Measurements from ENCODE around the gene TBKBP1. TPM values are rescaled to one million over a fixed set of nuclear protein-coding genes. Genes with fewer than 3 reads are reported as not detected.
"Not testable (repeated sequence)": the region's sequence is repeated elsewhere in the genome, so short reads cannot be mapped to it uniquely, and the experiment has no call there.

Gene TBKBP1
- total RNA-seq, 2 experiments from 2014 or later = 11.3 to 13.0 TPM

- no peaks in the 10 kb centered on the region for H3K9me3 Mint-ChIP-seq
- H3K27me3 Mint-ChIP-seq = no peaks in the 10 kb centered on the region
- peak overlapping the region; percentile 93 for H3K27ac Mint-ChIP-seq
- ChIA-PET CTCF (interaction anchor here (0.5 to 8.0 kb wide), 20 partner anchors 8 to 70 kb away, joined by 3 to 175 read pairs (median 4); no protein-coding TSS in a partner anchor), POLR2A (interaction anchor here (0.7 to 5.2 kb wide), 14 partner anchors 8 to 84 kb away, joined by 3 to 29 read pairs (median 6); partner anchors contain the start of genes KPNB1 and TBKBP1)
- peak overlapping the region; percentile 100 for H3K4me3 Mint-ChIP-seq
- peaks cover 37% of the 10 kb centered on the region for H3K36me3 Mint-ChIP-seq
- DNase-seq = peak; percentile 36
- peaks cover 66% of the 10 kb centered on the region for H3K4me1 Mint-ChIP-seq (ENCODE audit: low read depth)
- intact Hi-C loops (cut with micrococcal nuclease) = loop anchor here (1.0 to 5.0 kb wide), 4 partner anchors 13 to 58 kb away; no protein-coding TSS in a partner anchor
Observed at GRCh38 chr17:47733674-47734410, 39.9 kb downstream of the TBKBP1 start.

DNA sequence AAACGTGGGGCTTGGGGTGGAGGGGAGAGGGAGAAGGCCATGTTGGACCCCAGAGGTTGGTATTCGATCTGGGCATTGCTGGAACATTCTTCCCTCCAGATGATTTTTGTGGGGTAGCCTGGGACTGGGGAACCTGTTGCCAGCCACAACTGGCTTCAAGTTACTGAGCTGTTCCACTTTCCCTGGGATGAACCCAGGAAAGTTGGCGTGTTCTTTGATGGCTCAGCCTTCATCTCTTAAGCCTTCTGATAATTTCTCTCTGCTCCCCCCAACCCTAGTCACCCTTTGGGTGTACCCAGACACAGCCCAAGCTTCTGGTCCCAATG lies 41.1 kb downstream of the TBKBP1 start:
- H3K27me3 Mint-ChIP-seq = no peaks in the 10 kb centered on the region
- H3K9me3 Mint-ChIP-seq = no peaks in the 10 kb centered on the region
- H3K36me3 Mint-ChIP-seq = peaks cover 42% of the 10 kb centered on the region
- peak overlapping the region; percentile 93 for H3K27ac Mint-ChIP-seq
- CTCF ChIA-PET = interaction anchor here (0.7 to 6.2 kb wide), 7 partner anchors 18 to 70 kb away, joined by 3 to 57 read pairs (median 6); no protein-coding TSS in a partner anchor
- POLR2A ChIA-PET = interaction anchor here (0.6 to 5.2 kb wide), 7 partner anchors 15 to 85 kb away, joined by 3 to 29 read pairs (median 7); partner anchors contain the start of gene KPNB1
- DNase-seq = no peak
- intact Hi-C loops (cut with micrococcal nuclease) = no loop called here
- H3K4me3 Mint-ChIP-seq = peak overlapping the region; percentile 100
- peaks cover 63% of the 10 kb centered on the region for H3K4me1 Mint-ChIP-seq (ENCODE audit: low read depth)

DNA sequence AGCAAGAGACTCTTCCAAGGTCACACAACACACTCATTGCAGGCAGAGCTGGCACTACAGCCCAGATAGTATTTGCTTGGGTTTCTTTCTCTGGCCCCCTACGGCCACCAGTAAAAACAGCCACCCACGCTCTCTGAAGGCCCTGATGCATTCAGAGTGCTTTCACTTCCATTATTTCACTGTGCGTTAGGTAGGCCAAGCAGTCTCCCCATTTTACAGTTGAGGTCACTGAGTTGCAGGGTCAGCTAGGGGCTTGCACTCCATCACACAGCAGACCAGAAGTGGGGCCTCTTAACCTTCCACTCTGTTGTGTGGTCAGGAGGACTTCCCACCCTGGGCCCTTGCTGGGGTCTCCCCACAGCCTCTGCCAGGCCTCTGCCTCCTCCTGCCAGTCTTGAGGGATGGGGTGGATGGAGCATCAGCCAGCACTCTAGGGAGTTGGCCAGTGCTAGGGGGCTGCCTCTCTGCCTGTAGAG lies 41.6 kb downstream of the TBKBP1 start:
- peak overlapping the region; percentile 93 for H3K27ac Mint-ChIP-seq
- peaks cover 42% of the 10 kb centered on the region for H3K36me3 Mint-ChIP-seq
- POLR2A ChIA-PET = interaction anchor here (0.9 to 5.2 kb wide), 9 partner anchors 11 to 86 kb away, joined by 3 to 29 read pairs (median 4); partner anchors contain the start of gene KPNB1
- DNase-seq = peak; percentile 68
- H3K9me3 Mint-ChIP-seq = no peaks in the 10 kb centered on the region
- peaks cover 60% of the 10 kb centered on the region for H3K4me1 Mint-ChIP-seq (ENCODE audit: low read depth)
- intact Hi-C loops (cut with micrococcal nuclease) = no loop called here
- peak overlapping the region; percentile 100 for H3K4me3 Mint-ChIP-seq
- CTCF ChIA-PET = interaction anchor here (1.2 to 6.2 kb wide), 6 partner anchors 18 to 38 kb away, joined by 5 to 57 read pairs (median 11); no protein-coding TSS in a partner anchor
- no peaks in the 10 kb centered on the region for H3K27me3 Mint-ChIP-seq

- no peak for DNase-seq
- H3K4me1 Mint-ChIP-seq (ENCODE audit: low read depth) = peaks cover 61% of the 10 kb centered on the region
- H3K4me3 Mint-ChIP-seq = peak overlapping the region; percentile 100
- H3K36me3 Mint-ChIP-seq = peaks cover 52% of the 10 kb centered on the region
- ChIA-PET POLR2A (interaction anchor here (0.9 to 5.2 kb wide), 9 partner anchors 10 to 87 kb away, joined by 3 to 29 read pairs (median 4); partner anchors contain the start of gene KPNB1), CTCF (interaction anchor here (0.9 to 6.2 kb wide), 6 partner anchors 19 to 53 kb away, joined by 3 to 57 read pairs (median 11); no protein-coding TSS in a partner anchor)
- H3K27me3 Mint-ChIP-seq = no peaks in the 10 kb centered on the region
- H3K9me3 Mint-ChIP-seq = no peaks in the 10 kb centered on the region
- peak overlapping the region; percentile 93 for H3K27ac Mint-ChIP-seq
- intact Hi-C loops (cut with micrococcal nuclease) = no loop called here
Observed at GRCh38 chr17:47736501-47737495, 42.8 kb downstream of the TBKBP1 start.

DNA sequence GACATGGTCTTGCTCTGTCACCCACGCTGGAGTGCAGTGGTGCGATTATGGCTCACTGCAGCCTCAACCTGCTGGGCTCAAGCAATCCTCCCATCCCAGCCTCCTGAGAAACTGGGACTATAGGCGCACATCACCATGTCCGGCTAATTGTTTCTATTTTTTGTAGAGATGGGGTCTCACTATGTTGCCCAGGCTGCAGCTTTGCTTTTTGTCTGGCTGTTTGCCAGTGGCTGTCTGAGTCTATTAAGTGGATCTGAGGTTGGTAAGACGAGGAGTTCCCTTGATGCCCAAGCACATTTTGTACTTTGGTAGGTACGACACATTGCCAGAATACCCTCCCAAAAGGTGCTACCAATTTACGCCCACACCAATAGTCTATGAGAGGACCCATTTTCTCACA lies 44.2 kb downstream of the TBKBP1 start:
- Mint-ChIP-seq H3K9me3 (no peaks in the 10 kb centered on the region), H3K27me3 (no peaks in the 10 kb centered on the region), H3K4me3 (no peak overlapping the region), H3K36me3 (peaks cover 63% of the 10 kb centered on the region), H3K4me1 (ENCODE audit: low read depth) (peaks cover 60% of the 10 kb centered on the region), H3K27ac (peak overlapping the region; percentile 65)
- CTCF ChIA-PET = interaction anchor here (0.9 to 6.2 kb wide), 4 partner anchors 17 to 39 kb away, joined by 3 to 57 read pairs (median 10); no protein-coding TSS in a partner anchor
- POLR2A ChIA-PET = interaction anchor here (1.5 kb wide), 1 partner anchor 18 kb away, joined by 4 read pairs; no protein-coding TSS in a partner anchor
- no peak for DNase-seq
- intact Hi-C loops (cut with micrococcal nuclease) = no loop called here

DNA sequence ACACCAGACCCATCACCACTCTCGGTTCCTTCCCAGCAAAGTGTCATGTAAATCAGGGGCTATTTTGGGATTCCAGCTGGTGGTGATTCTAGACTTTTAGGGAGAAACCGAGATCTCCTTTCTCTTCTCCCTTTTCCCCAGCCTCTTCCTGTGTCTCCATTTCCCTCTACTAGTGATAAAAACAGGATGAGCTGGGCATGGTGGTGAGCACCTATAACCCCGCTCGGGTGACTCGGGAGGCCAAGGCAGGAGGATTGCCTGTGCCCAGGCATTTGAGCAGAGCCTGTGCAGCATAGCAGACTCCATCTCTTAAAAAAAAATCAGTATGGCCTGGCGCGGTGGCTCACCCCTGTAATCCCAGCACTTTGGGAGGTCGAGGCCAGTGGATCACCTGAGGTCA lies 45.2 kb downstream of the TBKBP1 start:
- Mint-ChIP-seq H3K27me3 (no peaks in the 10 kb centered on the region), H3K4me3 (no peak overlapping the region), H3K36me3 (peaks cover 65% of the 10 kb centered on the region), H3K9me3 (no peaks in the 10 kb centered on the region), H3K27ac (peak overlapping the region; percentile 49), H3K4me1 (ENCODE audit: low read depth) (peaks cover 60% of the 10 kb centered on the region)
- ChIA-PET CTCF (interaction anchor here (0.8 to 6.3 kb wide), 5 partner anchors 10 to 51 kb away, joined by 3 to 81 read pairs (median 4); no protein-coding TSS in a partner anchor), POLR2A (no interaction called here)
- intact Hi-C loops (cut with micrococcal nuclease) = no loop called here
- no peak for DNase-seq

DNA sequence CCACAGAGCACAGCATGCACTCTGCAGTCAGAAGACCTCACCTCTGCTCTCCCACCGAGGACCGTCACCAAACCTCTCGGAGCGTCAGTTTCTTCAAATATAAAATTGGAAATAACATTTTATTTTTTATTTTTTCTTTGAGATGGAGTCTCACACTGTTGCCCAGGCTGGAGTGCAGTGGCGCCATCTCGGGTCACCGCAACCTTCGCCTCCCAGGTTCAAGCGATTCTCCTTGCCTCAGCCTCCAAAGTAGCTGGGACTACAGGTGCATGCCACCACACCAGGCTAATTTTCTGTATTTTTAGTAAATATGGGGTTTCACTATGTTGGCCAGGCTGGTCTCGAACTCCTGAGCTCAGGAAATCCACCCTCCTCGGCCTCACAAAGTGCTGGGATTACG lies 46.0 kb downstream of the TBKBP1 start:
- not testable (repeated sequence) for DNase-seq, H3K27ac Mint-ChIP-seq, H3K9me3 Mint-ChIP-seq, H3K4me3 Mint-ChIP-seq, H3K27me3 Mint-ChIP-seq
- Mint-ChIP-seq H3K36me3 (peaks cover 67% of the 10 kb centered on the region), H3K4me1 (ENCODE audit: low read depth) (peaks cover 58% of the 10 kb centered on the region)
- intact Hi-C loops (cut with micrococcal nuclease) = loop anchor here (5.0 kb wide), 2 partner anchors 62 to 78 kb away; no protein-coding TSS in a partner anchor
- CTCF ChIA-PET = interaction anchor here (1.0 to 6.3 kb wide), 3 partner anchors 10 to 43 kb away, joined by 4 to 81 read pairs (median 5); no protein-coding TSS in a partner anchor
- POLR2A ChIA-PET = interaction anchor here (1.8 kb wide), 1 partner anchor 36 kb away, joined by 4 read pairs; no protein-coding TSS in a partner anchor

DNA sequence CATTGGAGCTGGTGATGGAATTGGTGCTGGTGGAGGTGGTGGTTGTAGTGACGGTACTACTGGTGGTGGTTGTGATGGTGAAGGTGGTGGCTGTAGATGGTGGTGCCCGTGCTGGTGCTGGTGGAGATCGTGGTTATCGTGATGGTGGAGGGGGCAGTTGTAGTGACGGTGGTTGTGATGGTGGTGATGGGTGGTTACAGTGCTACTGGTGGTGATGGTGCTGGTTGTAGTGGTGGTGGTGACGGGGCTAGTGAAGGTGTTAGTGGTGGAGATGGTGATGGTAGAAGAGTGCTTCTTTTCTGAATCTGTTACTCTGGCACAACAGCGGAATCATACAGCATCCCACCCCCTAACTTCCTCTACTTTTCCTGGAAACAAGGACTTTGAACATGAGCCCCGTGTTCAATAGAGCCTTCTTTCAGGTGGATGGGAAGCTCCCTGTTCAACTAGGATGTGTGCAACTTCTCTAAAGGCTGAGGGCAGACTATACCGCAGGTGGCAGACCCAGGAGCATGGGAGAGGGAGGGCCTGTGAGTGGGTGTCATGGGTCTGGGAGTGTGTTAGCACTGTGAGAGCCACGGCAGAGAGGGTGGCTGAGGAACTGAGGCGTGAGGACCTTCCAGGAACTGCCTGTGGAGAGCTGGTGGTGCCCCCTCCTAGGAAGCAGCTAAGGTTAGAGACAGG lies 47.3 kb downstream of the TBKBP1 start:
- peak; percentile 56 for DNase-seq
- no peaks in the 10 kb centered on the region for H3K9me3 Mint-ChIP-seq
- intact Hi-C loops (cut with micrococcal nuclease) = loop anchor here (5.0 kb wide), 2 partner anchors 61 to 79 kb away; no protein-coding TSS in a partner anchor
- peak overlapping the region; percentile 42 for H3K4me3 Mint-ChIP-seq
- ChIA-PET CTCF (interaction anchor here (0.8 to 6.3 kb wide), 10 partner anchors 8 to 149 kb away, joined by 3 to 81 read pairs (median 4); partner anchors contain the start of gene TBX21), POLR2A (interaction anchor here (0.7 to 1.8 kb wide), 7 partner anchors 8 to 92 kb away, joined by 3 to 6 read pairs (median 4); partner anchors contain the start of gene TBX21)
- peaks cover 54% of the 10 kb centered on the region for H3K4me1 Mint-ChIP-seq (ENCODE audit: low read depth)
- no peaks in the 10 kb centered on the region for H3K27me3 Mint-ChIP-seq
- H3K36me3 Mint-ChIP-seq = peaks cover 67% of the 10 kb centered on the region
- peak overlapping the region; percentile 75 for H3K27ac Mint-ChIP-seq

DNA sequence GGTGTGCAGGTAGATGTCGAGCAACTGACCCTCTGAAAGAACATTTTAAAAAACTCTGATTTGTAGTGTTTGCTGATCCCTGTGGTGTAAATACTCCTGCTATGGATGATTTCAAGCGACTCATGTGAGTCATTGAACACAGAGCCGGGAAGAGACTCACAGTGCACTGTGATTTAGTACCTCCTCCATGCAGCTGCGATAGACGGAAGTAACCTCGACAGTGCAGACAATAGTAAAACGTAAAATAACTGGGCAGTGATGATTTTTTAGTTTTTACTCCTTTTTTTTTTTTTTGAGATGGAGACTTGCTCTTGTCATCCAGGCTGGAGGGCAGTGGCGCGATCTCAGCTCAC lies 47.8 kb downstream of the TBKBP1 start:
- Mint-ChIP-seq H3K36me3 (peaks cover 66% of the 10 kb centered on the region), H3K4me3 (peak overlapping the region; percentile 42), H3K9me3 (no peaks in the 10 kb centered on the region), H3K27ac (peak overlapping the region; percentile 75), H3K27me3 (no peaks in the 10 kb centered on the region), H3K4me1 (ENCODE audit: low read depth) (peaks cover 49% of the 10 kb centered on the region)
- intact Hi-C loops (cut with micrococcal nuclease) = loop anchor here (5.0 kb wide), 2 partner anchors 61 to 79 kb away; no protein-coding TSS in a partner anchor
- ChIA-PET POLR2A (interaction anchor here (0.7 to 1.1 kb wide), 4 partner anchors 9 to 54 kb away, joined by 3 to 6 read pairs (median 4); partner anchors contain the start of gene TBX21), CTCF (interaction anchor here (0.8 to 6.3 kb wide), 10 partner anchors 9 to 149 kb away, joined by 3 to 81 read pairs (median 4); partner anchors contain the start of gene TBX21)
- DNase-seq = no peak
